Activated CD4-positive, alpha-beta T cell treated with anti-CD3 and anti-CD28 coated beads for 36 hours (primary cell): ENCODE data around the gene DUS1L. TPM values are rescaled to one million over a fixed set of nuclear protein-coding genes. Genes with fewer than 3 reads are reported as not detected.

Source experiments
- ATAC-seq: fragments of 200-7000 bp; cut with Tn5 transposase; one replicate; pipeline ENCODE4 v1.10.0; 2021; ENCODE audit warnings: mild to moderate bottlenecking, moderate library complexity
- CTCF ChIA-PET: fragments of 350-600 bp; sonication (Branson Sonifier 250); formaldehyde crosslinking; loops from one replicate; lab custom pipeline; 2021; ENCODE audit warnings: antibody characterized with exemption; lab: Charles Lee
- POLR2A ChIA-PET: fragments of 350-600 bp; sonication (Branson Sonifier 250); formaldehyde crosslinking; loops from one replicate; lab custom pipeline; 2021; ENCODE audit warnings: antibody characterized with exemption, inconsistent platforms; lab: Charles Lee
- DNase-seq: peaks from one replicate; pipeline ENCODE4 v3.0.0-alpha.2; 2020
- H3K27ac Mint-ChIP-seq: one replicate; pipeline ENCODE4 v1.8.0; 2021; ENCODE audit warnings: mixed read lengths
- H3K27me3 Mint-ChIP-seq: one replicate; pipeline ENCODE4 v1.8.0; 2021; ENCODE audit warnings: mixed read lengths
- H3K36me3 Mint-ChIP-seq: one replicate; pipeline ENCODE4 v1.8.0; 2021; ENCODE audit warnings: low read depth, mixed read lengths
- H3K4me1 Mint-ChIP-seq: one replicate; pipeline ENCODE4 v1.8.0; 2021; ENCODE audit warnings: mixed read lengths
- H3K4me3 Mint-ChIP-seq: one replicate; pipeline ENCODE4 v1.8.0; 2021; ENCODE audit warnings: mild to moderate bottlenecking, moderate library complexity, mixed read lengths
- H3K9me3 Mint-ChIP-seq: one replicate; pipeline ENCODE4 v1.8.0; 2021; ENCODE audit warnings: low read depth, mixed read lengths
- intact Hi-C, 2 experiments: fragments of 100-400 bp; cut with DNase I in 1 of 2; cut with micrococcal nuclease in 1 of 2; formaldehyde crosslinking; loops; one replicate each; pipeline versions ENCODE4 v1.14.2 to v1.15.1; 2022 to 2024; cut with DNase I, micrococcal nuclease
- total RNA-seq, 2 experiments: library from RNA; stranded (reverse); gene quantifications; one replicate each; pipeline ENCODE4 v1.2.3, GENCODE V29; 2021

Gene DUS1L
- total RNA-seq, 2 experiments from 2014 or later, result 119 to 124 TPM

DNA sequence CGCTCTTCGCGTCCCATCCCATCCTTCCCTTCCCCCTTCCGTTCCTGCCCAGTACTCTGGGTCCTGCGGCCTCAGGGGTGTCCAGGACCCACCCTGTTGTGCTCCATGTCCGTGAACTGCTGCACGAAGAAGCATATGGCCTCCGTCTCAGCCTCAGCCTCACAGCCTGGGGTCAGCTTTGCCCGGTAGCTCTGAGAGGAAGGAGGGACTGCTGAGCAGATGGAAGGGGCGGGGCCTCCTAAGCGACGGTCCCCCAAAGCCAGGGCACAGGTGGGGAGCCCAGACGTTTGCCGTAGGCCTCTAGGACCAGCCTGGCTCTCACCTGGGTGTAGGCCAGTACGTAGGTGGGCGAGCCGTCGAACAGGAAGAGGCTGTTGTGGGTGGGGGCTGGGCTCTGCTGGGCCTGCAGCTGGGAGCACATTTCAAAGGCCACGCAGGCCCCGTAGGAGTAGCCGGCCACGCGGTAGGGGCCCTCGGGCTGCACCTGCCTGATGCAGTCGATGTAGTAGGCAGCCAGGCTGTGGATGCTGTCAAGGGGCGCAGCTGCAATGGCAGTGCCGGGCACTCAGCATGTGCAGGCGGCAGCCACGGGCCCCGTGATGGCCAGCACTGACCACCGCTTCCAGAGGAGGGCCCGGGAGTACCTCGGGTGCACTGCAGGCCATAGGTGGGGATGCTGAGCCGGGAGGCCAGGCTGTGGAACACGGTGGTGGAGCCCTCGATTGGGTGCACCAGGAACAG is 14.6 kb upstream of the DUS1L start:
- ATAC-seq, result no peak

GRCh38 chr17:82079001-82079677 is 13.5 kb upstream of the DUS1L start:
- POLR2A ChIA-PET, result no interaction called here
- H3K27me3 Mint-ChIP-seq, result no peaks in the 10 kb centered on the region
- H3K4me1 Mint-ChIP-seq, result no peaks in the 10 kb centered on the region
- peaks cover 20% of the 10 kb centered on the region for H3K36me3 Mint-ChIP-seq
- CTCF ChIA-PET, result no interaction called here
- ATAC-seq (no peak), DNase-seq (no peak)
- H3K4me3 Mint-ChIP-seq, result no peak overlapping the region
- intact Hi-C loops, result no loop called here
- no peaks in the 10 kb centered on the region for H3K9me3 Mint-ChIP-seq
- no peak overlapping the region for H3K27ac Mint-ChIP-seq

More for the DNA sequence above, 14.6 kb upstream of the DUS1L start:
- H3K27me3 Mint-ChIP-seq, result no peaks in the 10 kb centered on the region
- DNase-seq, result no peak
- ChIA-PET POLR2A (no interaction called here), CTCF (no interaction called here)
- no peak overlapping the region for H3K4me3 Mint-ChIP-seq
- H3K27ac Mint-ChIP-seq, result no peak overlapping the region
- no peaks in the 10 kb centered on the region for H3K4me1 Mint-ChIP-seq
- intact Hi-C loops, result no loop called here
- peaks cover 24% of the 10 kb centered on the region for H3K36me3 Mint-ChIP-seq
- H3K9me3 Mint-ChIP-seq, result no peaks in the 10 kb centered on the region

- Mint-ChIP-seq H3K4me3 (no peak overlapping the region), H3K9me3 (no peaks in the 10 kb centered on the region), H3K4me1 (no peaks in the 10 kb centered on the region), H3K27ac (no peak overlapping the region), H3K27me3 (no peaks in the 10 kb centered on the region), H3K36me3 (peaks cover 18% of the 10 kb centered on the region)
- ChIA-PET CTCF (no interaction called here), POLR2A (no interaction called here)
- DNase-seq, result no peak
- intact Hi-C loops, result no loop called here
- no peak for ATAC-seq
Measured at GRCh38 chr17:82078433-82078832, 12.8 kb upstream of the DUS1L start.

- POLR2A ChIA-PET, result no interaction called here
- ATAC-seq, result no peak
- CTCF ChIA-PET, result interaction anchor here (0.7 kb wide), 1 partner anchor 477 kb away, joined by 3 read pairs; no protein-coding TSS in a partner anchor
Measured at GRCh38 chr17:82077617-82078358, 12.2 kb upstream of the DUS1L start.

GRCh38 chr17:82076785-82077591 is 11.4 kb upstream of the DUS1L start:
- Mint-ChIP-seq H3K27me3 (no peaks in the 10 kb centered on the region), H3K9me3 (no peaks in the 10 kb centered on the region), H3K27ac (no peak overlapping the region), H3K4me1 (no peaks in the 10 kb centered on the region), H3K4me3 (no peak overlapping the region), H3K36me3 (peaks cover 10% of the 10 kb centered on the region)
- peak; percentile 13 for ATAC-seq
- DNase-seq, result no peak
- POLR2A ChIA-PET, result interaction anchor here (1.2 kb wide), 1 partner anchor 22 kb away, joined by 3 read pairs; no protein-coding TSS in a partner anchor
- CTCF ChIA-PET, result interaction anchor here (0.6 to 0.9 kb wide), 3 partner anchors 13 to 478 kb away, joined by 3 read pairs; no protein-coding TSS in a partner anchor
- intact Hi-C loops, result no loop called here

More at GRCh38 chr17:82077617-82078358, 12.2 kb upstream of the DUS1L start:
- Mint-ChIP-seq H3K4me3 (no peak overlapping the region), H3K27me3 (no peaks in the 10 kb centered on the region), H3K27ac (no peak overlapping the region), H3K36me3 (peaks cover 11% of the 10 kb centered on the region), H3K4me1 (no peaks in the 10 kb centered on the region), H3K9me3 (no peaks in the 10 kb centered on the region)
- intact Hi-C loops, result no loop called here
- no peak for DNase-seq

- intact Hi-C loops, result no loop called here
- DNase-seq, result no peak
- H3K27ac Mint-ChIP-seq, result no peak overlapping the region
- ChIA-PET CTCF (interaction anchor here (0.6 to 0.9 kb wide), 2 partner anchors 12 to 366 kb away, joined by 3 read pairs; no protein-coding TSS in a partner anchor), POLR2A (interaction anchor here (1.2 kb wide), 1 partner anchor 23 kb away, joined by 3 read pairs; no protein-coding TSS in a partner anchor)
- ATAC-seq, result no peak
- H3K27me3 Mint-ChIP-seq, result no peaks in the 10 kb centered on the region
- H3K9me3 Mint-ChIP-seq, result no peaks in the 10 kb centered on the region
- no peaks in the 10 kb centered on the region for H3K4me1 Mint-ChIP-seq
- no peak overlapping the region for H3K4me3 Mint-ChIP-seq
- peaks cover 10% of the 10 kb centered on the region for H3K36me3 Mint-ChIP-seq
Measured at GRCh38 chr17:82076018-82076784, 10.6 kb upstream of the DUS1L start.

DNA sequence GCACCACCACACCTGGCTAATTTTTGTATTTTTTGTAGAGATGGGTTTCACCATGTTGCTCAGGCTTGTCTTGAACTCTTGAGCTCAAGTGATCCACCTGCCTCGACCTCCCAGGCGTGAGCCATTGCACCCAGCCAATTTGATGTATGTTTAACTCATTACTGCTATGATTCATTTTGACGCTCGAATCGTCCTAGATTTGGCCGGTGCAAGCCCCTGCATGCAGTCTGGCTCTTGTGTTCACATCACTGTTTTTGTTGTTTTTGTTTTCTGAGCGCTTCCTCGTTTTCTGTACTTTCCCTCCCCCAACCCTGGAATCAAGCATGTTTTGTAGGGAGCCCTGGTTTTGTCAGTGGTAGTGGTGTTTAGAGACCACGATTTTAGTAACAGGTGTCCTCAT is 7.8 kb upstream of the DUS1L start:
- intact Hi-C loops, result no loop called here
- POLR2A ChIA-PET, result no interaction called here
- no peak overlapping the region for H3K27ac Mint-ChIP-seq
- CTCF ChIA-PET, result no interaction called here
- no peaks in the 10 kb centered on the region for H3K27me3 Mint-ChIP-seq
- DNase-seq, result no peak
- H3K4me1 Mint-ChIP-seq, result no peaks in the 10 kb centered on the region
- H3K4me3 Mint-ChIP-seq, result no peak overlapping the region
- ATAC-seq, result no peak
- no peaks in the 10 kb centered on the region for H3K9me3 Mint-ChIP-seq
- H3K36me3 Mint-ChIP-seq, result peaks cover 2% of the 10 kb centered on the region

DNA sequence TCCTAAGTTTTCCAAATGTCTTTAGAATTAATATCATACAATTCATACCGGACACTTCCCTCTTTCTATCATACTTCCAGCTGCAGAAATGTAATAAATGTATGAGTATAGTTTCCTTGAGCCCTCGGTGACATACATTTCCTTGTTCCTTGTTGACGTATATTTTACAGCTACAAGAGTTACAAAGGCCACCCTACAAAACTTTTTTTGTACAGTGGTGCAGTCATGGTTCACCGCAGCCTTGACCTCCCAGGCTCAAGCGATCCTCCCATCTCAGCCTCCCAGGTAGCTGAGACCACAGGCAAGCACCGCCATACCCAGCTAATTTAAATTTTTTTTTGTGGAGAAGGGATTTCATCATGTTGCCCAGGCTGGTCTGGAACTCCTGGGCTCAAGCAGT is 7.2 kb upstream of the DUS1L start:
- DNase-seq (no peak), ATAC-seq (no peak)
- H3K4me3 Mint-ChIP-seq, result no peak overlapping the region
- H3K27me3 Mint-ChIP-seq, result no peaks in the 10 kb centered on the region
- ChIA-PET POLR2A (no interaction called here), CTCF (no interaction called here)
- intact Hi-C loops, result no loop called here
- no peaks in the 10 kb centered on the region for H3K36me3 Mint-ChIP-seq
- H3K9me3 Mint-ChIP-seq, result no peaks in the 10 kb centered on the region
- no peak overlapping the region for H3K27ac Mint-ChIP-seq
- H3K4me1 Mint-ChIP-seq, result no peaks in the 10 kb centered on the region

DNA sequence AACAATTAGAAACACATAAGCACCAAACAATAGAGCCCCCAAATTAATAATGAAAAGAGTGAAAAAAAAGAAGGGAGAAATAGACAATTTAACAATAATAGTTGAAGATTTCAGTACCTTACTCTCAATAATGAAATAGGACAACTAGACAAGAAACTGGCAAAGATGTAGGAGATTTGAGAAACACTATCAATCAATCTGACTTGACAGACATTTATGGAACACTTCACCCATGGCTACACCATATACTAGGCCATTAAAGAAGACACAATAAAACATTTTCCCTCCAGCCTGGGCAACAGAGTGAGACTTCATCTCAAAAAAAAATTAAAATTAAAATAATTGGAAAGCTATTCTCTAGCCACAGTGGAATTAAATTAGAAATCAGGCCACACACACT is 5.0 kb upstream of the DUS1L start:
- Mint-ChIP-seq H3K36me3 (no peaks in the 10 kb centered on the region), H3K4me1 (peaks cover 6% of the 10 kb centered on the region), H3K27me3 (no peaks in the 10 kb centered on the region), H3K27ac (no peak overlapping the region), H3K9me3 (no peaks in the 10 kb centered on the region), H3K4me3 (no peak overlapping the region)
- ChIA-PET CTCF (interaction anchor here (0.7 to 0.8 kb wide), 2 partner anchors 40 to 150 kb away, joined by 3 to 4 read pairs; no protein-coding TSS in a partner anchor), POLR2A (no interaction called here)
- no peak for DNase-seq
- no peak for ATAC-seq
- intact Hi-C loops, result no loop called here

DNA sequence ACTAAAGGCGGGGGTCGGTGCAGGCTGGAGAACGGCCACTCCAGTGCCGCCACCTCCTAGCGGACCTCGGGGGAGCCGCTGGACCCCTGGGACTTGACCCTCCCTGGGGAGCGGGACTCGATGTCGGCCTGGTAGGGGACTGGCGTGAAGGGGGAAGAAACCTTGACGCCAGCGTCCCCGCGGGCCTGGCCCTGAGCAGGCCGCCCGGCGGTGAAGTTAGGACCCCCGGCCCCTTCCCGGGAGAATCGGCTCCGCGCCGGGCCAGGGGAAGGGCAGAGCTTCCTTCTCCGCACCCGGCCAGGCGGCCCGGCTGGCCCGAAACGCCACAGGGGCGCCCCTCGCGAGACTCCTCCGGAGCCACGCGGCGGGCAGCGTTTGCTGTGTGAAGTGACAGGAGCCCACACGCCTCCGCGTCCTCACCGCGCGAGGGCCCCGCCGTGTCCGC is 389 bp downstream of the DUS1L start:
- peaks cover 14% of the 10 kb centered on the region for H3K4me1 Mint-ChIP-seq
- POLR2A ChIA-PET, result no interaction called here
- no peak for DNase-seq

More for the DNA sequence above, 389 bp downstream of the DUS1L start:
- Mint-ChIP-seq H3K27ac (no peak overlapping the region), H3K36me3 (peaks cover 1% of the 10 kb centered on the region), H3K4me3 (peak overlapping the region; percentile 75), H3K27me3 (no peaks in the 10 kb centered on the region), H3K9me3 (no peaks in the 10 kb centered on the region)
- peak; percentile 43 for ATAC-seq
- CTCF ChIA-PET, result interaction anchor here (1.2 to 1.7 kb wide), 3 partner anchors 27 to 35 kb away, joined by 3 to 6 read pairs (median 5); partner anchors contain the start of gene DCXR
- intact Hi-C loops, result loop anchor here in 1 of 2 experiments (1.0 kb wide), 4 partner anchors 14 to 42 kb away; partner anchors contain the start of genes DCXR, FASN, GPS1 and LRRC45
